ENCODE data around the gene METTL15.
"Not testable (repeated sequence)": the region's sequence is repeated elsewhere in the genome, so short reads cannot be mapped to it uniquely, and the experiment has no call there.

Gene METTL15

GRCh38 chr11:28223994-28224393, 115.8 kb downstream of the METTL15 start:
- DNase-seq, result no peak

GRCh38 chr11:28227460-28227859, 119.3 kb downstream of the METTL15 start:
- DNase-seq, result no peak

- DNase-seq, result no peak
Measured at GRCh38 chr11:28228196-28228895, 120.2 kb downstream of the METTL15 start.

GRCh38 chr11:28231475-28231874, 123.3 kb downstream of the METTL15 start:
- no peak for DNase-seq

GRCh38 chr11:28232649-28233048, 124.5 kb downstream of the METTL15 start:
- no peak for DNase-seq

- no peak for DNase-seq
Measured at GRCh38 chr11:28241760-28242159, 133.6 kb downstream of the METTL15 start.

- no peak for DNase-seq
Measured at GRCh38 chr11:28242596-28242995, 134.4 kb downstream of the METTL15 start.

GRCh38 chr11:28243061-28243460, 134.9 kb downstream of the METTL15 start:
- no peak for DNase-seq

GRCh38 chr11:28243581-28243980, 135.4 kb downstream of the METTL15 start:
- DNase-seq, result no peak

GRCh38 chr11:28245131-28245530, 136.9 kb downstream of the METTL15 start:
- DNase-seq, result no peak

GRCh38 chr11:28250192-28250591, 142.0 kb downstream of the METTL15 start:
- DNase-seq, result no peak

GRCh38 chr11:28251257-28251656, 143.1 kb downstream of the METTL15 start:
- DNase-seq, result no peak

- DNase-seq, result no peak
Measured at GRCh38 chr11:28257761-28258160, 149.6 kb downstream of the METTL15 start.

- DNase-seq, result no peak
Measured at GRCh38 chr11:28259177-28259843, 151.1 kb downstream of the METTL15 start.

GRCh38 chr11:28268925-28269324, 160.7 kb downstream of the METTL15 start:
- no peak for DNase-seq

- no peak for DNase-seq
Measured at GRCh38 chr11:28269586-28269985, 161.4 kb downstream of the METTL15 start.

- DNase-seq, result not testable (repeated sequence)
Measured at GRCh38 chr11:28272247-28272646, 164.1 kb downstream of the METTL15 start.

- DNase-seq, result no peak
Measured at GRCh38 chr11:28274216-28274615, 166.0 kb downstream of the METTL15 start.

GRCh38 chr11:28284196-28284595, 176.0 kb downstream of the METTL15 start:
- no peak for DNase-seq

GRCh38 chr11:28289444-28289843, 181.3 kb downstream of the METTL15 start:
- no peak for DNase-seq

GRCh38 chr11:28290995-28291394, 182.8 kb downstream of the METTL15 start:
- not testable (repeated sequence) for DNase-seq

- no peak for DNase-seq
Measured at GRCh38 chr11:28296426-28296825, 188.2 kb downstream of the METTL15 start.

- DNase-seq, result no peak
Measured at GRCh38 chr11:28298209-28298608, 190.0 kb downstream of the METTL15 start.

- DNase-seq, result no peak
Measured at GRCh38 chr11:28303477-28304191, 195.4 kb downstream of the METTL15 start.
